Activated CD4-positive, alpha-beta T cell treated with anti-CD3 and anti-CD28 coated beads, Interleukin-10, Interleukin-2, amounts not matched to agents 100 ng/mL and 50 ng/mL, durations not matched to agents 16 hours and 8 hours (primary cell): ENCODE data around the gene DCAF6.

Source experiments
- DNase-seq: peaks from one replicate; pipeline ENCODE4 v3.0.0-alpha.2; 2020

DCAF6 gene

DNA sequence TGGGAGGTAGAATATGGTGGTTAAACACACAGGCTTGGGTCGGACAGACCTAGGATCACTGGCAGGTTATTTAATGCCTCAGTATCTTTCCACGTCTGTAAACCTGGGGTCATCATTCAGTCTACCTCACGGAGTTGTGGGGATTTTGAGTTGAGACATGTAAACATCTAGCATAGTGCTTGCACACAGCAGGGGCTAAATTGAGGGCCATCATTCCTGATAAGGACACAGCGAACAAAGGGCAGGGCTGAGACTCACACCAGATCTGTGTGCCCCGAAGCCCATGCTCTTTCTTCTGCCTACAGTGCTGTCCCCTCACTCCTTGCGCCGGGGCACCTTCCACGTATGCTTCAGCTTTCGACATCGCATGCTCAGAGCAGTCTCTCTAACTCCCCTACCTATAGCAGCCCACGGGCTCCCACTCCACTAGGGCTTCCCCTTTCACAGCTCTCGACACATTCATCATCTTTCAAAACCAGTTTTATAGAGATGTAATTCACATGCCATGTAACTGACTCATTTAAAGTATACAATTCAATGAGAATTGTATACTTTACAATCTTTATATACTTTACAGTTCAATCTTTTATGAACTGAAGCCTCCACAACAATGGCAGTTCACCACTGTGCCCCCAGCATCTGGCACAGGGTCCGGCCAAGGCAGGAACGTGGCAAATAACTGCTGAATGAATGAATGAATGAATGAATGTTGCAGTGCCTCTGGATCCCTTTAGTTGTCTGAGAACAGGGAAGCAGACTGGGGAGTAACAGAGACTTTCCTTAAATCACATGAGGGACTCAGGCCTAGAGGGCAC lies 152.2 kb downstream of the DCAF6 start:
- DNase-seq, result no peak

DNA sequence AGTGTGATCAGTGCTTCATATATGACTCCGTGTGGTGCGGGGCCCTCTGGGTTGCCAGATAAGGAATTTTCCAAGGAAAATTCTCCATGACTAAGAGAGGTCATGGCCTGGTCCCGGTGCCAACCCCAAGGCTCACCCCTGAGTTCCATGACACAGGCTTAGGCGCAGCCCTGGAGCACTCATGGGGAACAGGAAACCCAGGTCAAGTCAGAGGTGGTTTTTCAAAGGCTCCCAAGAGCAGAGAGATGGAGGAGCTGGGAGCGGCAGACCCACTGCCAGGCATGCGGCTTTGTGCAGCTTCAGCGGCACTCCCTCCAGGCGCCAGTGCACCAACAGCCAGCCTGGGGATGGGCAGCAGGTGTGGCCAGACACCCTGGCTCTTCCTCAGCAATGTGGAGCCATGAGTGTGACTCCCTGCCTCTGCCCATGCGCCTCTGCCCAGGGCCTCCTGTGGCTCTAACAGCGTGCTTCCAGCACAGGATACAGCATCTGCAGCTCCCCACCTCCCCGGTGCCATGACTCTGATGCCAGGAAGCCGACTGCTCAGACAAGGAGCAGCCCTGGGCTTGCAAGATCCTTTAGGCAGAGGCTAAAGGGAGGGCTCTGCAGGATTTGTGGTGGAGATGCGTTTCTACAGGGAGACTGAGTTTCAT lies 153.0 kb downstream of the DCAF6 start:
- DNase-seq, result no peak

DNA sequence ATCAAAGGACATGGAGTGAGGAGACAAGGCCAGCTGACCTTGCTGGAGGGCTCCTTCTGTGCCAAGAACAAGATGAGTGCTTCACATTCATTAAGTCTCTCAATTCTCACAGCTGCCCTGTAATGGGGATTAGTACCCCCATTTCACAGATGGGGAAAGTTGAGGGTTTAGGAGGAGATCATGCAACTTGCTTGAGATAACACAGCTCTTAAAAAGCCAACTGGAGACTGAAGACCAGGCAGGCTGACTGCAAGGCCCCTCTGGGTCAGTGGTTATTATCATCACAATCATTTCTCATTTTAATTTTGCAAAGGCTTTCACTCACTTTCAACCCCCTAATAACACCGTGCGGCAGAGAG lies 153.5 kb downstream of the DCAF6 start:
- DNase-seq, result no peak

DNA sequence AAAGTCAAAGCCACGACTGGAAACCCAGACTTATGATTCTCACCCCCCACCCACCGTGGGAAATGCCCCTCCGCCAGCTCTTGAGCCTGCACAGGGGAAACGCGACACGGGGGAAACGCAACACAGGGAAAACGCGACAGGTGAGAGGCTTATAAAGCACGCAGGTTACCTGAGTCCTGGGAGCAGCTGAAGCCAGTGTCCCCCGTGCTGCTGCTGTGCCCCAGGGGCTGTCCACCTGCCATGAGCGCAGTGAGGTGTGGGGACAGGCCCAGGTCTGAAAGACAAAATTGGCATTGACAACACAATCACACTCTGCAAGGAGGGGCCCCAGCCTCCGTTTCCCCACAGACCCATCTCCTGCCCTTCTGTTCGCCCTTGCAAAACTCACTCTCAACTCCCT lies 153.9 kb downstream of the DCAF6 start:
- DNase-seq, result no peak

DNA sequence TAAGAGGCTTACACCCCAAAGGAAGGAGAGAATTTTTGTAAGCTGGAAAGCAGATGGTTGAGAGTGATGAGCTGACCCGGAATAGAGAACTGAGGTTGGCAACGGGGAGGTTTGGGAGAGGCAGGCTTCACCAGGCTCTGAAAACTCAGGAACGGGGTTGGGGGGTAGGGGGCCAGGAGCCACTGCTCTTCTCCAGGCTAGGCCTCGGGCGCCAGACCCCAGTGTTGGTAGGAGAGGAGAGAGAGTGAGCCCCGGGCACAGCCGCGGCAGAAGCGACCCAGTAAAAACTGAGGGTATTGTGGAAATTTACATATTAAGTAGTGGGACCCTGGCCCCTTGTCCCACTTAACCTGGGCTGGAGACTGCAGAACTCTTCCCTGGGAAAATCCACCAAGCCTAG lies 154.6 kb downstream of the DCAF6 start:
- DNase-seq, result no peak

DNA sequence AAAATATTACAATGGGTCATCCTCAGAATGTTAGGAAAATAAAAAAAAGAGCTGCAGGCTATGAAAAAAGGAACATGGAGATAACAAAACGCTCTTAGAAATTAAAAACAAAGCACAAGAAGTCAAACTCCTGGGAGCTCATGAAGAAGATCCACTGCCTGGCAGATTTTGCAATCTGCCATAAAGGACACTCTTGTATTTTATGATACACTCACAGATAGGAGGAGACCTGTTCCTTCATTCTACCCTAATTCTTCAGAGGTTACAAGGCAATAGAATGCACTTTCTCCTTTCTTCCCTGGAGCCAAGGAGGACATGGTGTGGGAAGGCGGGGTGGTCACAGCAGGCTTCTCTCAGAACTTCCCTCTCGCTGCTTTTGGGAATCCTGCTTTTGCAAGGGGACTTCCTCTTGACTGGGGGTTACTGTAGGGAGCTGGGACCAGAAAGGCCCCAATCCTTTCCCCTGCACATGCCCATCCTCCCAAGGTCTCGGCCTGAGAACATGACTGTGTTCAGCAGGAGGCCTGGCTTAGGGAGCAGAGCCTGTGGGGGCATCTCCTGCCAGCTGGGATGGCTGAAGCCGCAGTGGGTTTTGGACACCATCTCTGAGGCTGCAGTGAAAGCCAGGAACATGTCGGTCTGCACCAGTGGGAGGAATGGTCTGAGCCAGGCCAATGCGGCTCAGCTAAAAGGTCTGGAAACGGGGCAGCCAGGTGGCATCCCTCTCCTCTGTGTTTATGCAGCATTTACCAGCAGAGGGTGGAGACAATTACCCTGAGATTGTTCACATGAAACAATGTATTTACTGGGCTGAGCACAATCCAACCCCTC lies 155.5 kb downstream of the DCAF6 start:
- DNase-seq, result no peak

DNA sequence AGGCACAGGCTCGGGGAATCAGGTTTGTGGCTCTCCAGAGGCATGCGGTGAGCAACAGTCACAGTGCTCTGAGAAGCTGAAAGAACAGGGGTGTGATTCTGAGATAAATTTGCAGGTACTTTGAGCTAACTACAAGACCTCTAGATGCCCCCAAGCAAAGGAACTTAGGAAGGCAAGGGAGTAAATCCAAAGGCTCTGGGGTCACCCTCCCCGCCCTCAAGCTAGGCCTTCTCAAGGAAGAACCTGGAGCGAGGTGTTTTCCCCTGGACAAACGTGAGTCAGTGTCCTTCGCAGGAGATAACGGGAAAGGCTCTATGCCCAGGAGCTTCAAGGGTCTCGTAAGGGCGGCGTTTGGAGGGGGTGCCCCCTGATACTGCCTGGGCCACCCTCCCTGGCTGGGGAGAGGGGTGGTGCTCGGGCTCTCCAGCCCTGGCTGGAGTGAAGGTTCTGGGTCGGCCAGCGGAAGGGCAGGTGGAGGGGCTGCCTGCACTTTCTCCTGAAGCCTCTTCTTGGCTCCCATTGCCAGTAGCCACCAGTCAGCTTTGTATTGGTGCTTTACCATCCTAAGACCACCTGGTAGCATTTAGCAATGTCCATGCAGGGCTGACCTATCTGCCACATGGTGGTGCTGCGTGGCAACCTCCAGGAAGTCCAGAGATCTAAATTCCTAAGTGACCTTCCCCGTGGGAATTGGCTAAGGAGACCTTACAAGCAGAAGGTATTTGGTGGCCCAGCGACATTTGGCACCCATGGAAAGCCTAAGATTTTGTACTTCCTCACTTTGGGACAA lies 156.3 kb downstream of the DCAF6 start:
- no peak for DNase-seq

DNA sequence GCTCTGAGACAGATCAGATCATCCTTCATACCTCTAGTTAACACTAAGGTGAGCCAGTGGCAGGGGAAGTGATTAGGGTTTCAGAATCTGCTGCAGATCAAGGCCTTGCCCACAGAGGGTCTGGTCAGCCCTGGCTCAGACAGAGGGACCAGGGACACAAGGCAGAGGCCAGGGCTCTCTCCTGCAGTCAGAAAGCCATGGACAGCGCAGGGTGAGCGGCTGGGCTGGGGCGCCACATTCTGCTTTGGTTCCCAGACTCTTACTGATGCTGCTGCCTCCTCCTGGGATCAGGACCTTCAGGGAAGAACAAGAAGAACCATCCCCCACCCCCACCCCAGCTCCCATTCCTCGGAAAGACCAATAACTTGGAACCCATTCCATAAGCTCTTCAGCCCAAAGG lies 157.1 kb downstream of the DCAF6 start:
- no peak for DNase-seq

DNA sequence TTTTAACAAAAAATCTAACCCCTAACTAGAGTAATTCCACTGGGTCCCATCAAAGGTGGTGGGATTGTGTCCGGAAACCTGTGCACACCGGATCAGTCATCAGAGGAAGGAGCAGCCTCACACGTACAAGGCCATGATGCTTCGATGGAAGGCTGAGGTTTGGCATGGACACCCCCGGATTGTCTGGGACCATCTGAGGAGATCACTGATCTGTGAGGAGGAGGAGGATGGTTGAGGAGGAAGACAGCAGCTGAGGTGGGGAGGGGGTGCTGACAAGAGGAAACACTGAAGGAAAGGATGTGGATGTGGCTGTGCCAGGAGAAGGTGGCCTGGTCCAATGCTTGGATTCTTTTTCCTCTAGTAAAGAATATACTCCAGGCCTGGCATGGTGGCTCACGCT lies 159.0 kb downstream of the DCAF6 start:
- DNase-seq, result no peak

DNA sequence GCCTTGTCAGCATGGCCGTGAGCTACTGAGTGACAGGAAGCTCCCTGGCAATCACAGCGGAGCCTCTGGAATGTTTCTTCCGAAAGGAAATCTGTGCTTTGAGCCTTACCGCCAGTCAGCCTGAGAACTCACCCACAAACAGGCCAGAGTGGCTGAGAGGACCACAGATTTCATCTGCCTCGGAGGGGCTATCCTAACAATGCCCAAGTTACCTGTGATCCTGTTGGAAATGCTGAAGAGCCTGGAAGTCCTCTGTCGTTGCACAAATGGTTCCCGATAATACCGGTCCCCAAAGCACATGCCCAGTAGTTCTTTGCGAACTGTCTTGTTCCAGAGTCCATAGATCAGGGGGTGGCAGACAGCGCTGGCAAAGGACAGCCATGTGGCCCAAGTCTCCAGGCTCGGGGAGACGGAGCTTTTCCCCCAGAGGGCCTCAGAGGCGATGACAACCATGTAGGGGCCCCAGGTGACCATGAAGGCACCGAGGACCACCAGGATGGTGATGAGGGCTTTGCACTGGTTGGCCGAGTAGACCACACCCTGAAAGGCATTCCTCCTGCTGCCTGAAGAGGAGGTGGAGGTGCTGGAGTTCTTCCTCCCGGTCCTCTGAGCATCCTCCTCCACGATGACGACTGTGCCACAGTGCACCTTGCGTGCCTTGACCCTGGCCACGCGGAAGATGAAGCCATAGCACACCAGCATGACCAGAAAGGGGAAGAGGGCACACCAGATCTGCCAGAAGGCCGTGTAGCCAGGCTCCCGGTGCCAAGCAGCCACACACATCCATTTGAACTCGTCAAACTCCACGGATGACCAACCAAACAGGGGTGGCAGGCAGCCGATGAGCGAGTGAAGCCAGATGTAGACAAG lies 160.0 kb downstream of the DCAF6 start:
- DNase-seq, result no peak

DNA sequence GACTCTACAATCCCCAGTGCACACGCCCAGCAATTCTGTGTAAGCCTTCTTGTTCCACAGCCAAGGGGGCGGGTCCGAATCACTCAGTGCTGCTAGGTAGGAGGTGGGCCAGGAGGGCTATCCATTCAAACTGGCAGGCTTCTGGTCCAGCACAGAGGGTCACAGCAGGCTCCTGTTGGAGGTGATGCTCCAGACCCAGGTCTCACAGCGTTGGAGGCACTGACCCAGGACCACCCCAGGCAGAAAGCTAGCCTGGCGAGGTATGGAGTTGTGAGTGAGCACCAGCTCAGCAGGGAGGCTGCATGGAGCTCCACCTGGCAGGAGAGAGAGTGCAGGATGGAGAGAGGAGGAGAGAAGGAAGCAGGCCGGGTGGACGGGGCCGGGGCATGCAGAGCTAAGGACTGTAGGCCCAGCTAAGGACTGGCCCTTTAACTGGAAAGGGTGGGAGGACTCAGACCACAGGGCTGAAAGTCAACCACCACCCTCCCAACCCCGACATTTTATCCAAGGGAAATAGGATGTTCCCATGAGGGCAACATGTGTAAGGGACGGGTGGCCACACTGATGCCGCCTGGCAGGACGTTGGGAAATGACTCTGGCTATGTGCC lies 161.5 kb downstream of the DCAF6 start:
- DNase-seq, result no peak

DNA sequence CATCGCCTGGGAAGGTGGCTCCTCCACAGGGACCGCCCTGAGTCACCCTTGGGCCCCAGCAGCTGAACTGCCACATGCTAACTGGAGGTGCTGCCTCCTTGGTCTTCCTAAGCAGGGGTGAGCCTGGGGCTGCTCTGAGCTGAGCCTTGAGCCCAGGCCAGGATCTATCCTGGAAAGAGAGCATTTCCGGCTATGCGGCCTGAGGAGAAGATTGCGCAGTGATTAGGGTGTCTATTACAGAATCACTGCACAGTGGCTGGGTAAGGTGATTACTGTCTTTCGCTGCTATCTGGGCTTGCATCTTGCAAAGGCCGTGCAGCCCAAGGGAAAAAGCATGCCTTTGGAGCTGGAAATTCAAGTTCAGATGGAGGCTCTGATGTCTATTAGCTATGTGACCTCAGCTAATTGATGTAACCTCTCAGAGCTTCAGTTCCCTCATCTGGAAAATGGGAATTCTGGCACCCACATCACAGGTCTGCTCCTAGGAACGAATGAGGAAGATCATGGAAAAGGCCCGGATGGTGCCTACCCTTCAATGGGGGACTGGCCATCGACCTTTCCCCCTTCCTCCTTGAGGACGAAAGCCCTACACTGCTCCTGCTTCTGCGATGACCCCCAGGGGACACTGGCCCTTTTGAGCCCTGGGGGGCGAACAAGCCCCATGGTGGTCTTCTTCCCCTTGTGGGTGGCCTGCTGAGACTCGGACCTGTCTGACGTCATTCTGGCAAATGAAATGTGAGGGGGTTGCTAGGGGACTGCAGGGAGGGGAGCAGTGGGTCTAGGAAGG lies 162.2 kb downstream of the DCAF6 start:
- no peak for DNase-seq

DNA sequence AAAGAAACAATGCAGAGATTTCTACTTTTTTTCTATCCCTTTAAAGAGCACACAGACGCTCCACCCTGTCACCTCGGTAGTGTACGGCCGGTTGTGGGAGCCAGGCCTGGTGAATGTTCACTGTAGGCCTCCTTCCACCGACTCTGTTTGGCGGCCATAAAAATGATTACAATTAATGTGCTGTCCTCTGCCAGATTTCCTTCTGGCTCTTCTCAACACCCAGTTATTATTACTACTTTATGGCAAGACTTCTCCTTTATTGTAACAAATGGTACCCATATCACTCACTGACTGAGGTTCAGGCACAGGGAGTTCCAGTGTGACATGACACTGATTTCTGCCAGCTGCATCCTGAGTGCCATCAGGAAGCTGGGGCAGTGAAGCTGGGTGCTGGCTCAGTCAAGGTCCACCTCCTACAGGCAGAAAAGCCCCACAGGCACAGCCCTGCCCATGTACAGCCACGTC lies 162.9 kb downstream of the DCAF6 start:
- no peak for DNase-seq

DNA sequence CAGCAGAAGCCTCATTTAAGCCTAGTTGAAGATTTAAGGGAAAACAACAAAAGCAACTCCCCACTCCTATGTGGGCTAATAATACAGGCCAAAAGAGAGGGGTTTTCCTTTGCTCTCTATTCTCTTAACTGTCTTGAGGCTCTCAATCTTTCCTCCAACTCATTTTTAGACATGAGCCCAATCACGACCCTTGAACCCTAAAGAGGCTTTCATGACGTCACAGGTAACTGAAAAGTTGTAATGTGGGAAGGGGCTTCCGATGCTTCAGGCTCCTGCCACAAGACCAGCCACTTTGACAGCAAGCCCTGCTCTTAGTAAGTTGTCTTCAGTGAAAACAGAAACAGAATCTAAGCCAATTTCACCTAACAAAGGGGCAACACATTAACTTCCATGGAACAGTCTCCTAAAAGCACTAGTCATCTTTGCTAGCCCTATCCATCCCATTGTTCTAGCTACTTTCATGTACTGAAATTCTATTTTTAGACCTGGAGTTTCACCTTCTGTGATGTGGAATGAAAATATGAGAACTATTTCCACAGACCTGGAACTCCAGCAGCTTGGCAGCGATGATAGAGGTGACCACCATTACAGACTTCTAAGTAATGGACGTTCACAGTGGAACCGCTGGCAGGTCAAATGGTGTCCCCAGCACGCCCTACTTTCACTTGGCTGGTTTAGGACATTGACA lies 164.0 kb downstream of the DCAF6 start:
- DNase-seq, result no peak

DNA sequence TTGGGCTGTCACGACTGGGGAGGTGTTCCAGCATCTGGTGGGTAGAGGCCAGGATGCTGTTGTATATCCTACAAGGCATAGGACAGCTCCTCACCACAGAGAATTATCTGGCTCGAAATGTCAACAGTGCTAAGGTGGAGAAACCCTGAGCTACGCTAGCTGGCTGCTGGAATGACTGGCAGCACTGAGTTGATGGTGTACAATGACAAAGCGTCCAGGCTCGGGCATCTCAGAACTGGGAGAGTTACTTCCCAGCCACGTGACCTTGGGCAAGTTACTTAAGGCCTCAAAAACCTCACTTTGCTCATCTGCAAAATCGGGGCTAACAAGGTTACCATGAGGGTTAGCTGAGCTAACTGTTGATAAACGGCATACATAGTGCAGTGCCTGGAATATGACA lies 164.9 kb downstream of the DCAF6 start:
- DNase-seq, result no peak

DNA sequence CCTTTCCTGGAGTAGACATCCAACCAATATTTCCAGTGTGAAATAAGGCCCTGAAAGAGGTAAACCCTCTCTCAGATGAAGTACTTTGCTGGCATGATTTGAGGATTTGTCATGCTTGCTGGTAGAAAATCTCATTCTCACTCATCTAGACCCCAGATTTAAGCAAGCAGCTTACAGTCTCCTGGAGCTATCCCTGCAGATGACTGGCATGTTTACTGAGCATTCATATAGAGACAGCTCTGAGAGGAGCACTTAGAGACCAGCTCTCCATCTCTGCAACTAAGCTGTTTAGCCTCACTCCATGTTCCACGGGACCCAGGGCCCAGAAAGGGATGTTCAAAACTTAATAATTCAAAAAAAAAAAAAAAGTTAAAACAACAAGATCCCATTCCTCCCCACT lies 166.0 kb downstream of the DCAF6 start:
- DNase-seq, result no peak

DNA sequence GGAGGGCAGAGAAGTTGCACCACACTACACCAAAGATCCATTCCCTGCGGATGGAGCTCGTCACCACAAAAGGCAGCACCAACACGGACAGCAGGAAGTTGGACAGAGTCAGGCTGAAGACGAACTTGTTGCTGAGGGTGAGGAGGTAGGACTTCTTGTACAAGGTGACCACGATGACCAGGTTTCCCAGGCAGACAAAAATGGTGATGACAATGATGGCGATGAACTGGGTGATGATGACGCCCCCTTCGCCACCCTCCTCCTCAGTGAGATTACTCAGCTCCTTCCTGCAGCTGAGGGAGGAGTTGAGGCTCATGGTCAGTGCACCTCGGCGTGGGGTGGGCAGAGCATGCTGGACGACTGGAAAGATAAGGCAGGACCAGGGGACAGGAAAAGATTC lies 168.1 kb downstream of the DCAF6 start:
- no peak for DNase-seq

DNA sequence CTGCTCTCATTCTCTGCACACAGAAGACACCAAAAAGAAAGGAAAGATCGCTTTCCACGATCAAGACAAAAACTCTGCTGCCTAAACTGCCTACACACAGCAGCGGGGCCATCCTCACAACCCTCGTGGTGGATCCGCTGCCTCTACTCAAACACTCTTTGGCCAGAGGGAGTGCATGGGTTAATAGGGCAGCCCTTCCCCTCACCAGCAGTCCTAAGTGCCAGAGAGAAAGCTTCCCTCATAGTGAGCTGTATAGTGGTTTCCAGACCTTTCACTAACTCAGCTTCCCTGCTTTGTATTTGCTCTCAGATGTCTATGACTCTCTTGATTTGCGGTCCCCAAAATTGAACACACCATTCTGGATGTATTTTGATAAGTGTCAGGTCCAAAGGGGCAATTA lies 169.4 kb downstream of the DCAF6 start:
- no peak for DNase-seq

DNA sequence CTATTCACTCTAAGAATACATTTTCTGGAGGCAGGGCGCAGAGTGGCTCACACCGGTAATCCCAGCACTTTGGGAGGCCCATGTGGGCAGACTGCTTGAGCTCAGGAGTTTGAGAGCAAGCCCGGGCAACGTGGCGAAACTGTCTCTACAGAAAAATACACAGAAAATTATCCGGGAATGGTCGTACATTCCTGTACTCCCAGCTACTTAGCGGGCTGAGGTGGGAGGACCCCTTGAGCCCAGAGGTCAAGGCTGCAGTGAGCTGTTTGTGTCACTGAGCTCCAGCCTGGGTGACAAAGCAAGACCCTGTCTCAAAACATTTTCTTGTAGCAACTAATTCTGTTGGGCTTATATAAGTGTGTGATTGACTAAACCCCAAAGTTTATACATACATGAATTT lies 169.8 kb downstream of the DCAF6 start:
- DNase-seq, result no peak
